ENCODE measurements around the gene CDH13.

CDH13 gene

DNA sequence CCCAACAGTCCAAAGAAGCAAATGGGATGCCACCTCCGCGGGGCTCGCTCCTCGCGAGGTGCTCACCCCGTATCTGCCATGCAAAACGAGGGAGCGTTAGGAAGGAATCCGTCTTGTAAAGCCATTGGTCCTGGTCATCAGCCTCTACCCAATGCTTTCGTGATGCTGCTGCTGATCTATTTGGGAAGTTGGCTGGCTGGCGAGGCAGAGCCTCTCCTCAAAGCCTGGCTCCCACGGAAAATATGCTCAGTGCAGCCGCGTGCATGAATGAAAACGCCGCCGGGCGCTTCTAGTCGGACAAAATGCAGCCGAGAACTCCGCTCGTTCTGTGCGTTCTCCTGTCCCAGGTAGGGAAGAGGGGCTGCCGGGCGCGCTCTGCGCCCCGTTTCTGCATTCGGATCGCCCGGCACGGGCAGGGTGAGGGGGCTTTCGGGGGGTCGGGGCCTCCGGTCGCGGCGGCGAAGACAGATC, at the start of gene CDH13:
Gene CDH13, plus strand, starts transcription at position 179 of the 471 bp plus-strand sequence.
- DNase-seq, result no peak

DNA sequence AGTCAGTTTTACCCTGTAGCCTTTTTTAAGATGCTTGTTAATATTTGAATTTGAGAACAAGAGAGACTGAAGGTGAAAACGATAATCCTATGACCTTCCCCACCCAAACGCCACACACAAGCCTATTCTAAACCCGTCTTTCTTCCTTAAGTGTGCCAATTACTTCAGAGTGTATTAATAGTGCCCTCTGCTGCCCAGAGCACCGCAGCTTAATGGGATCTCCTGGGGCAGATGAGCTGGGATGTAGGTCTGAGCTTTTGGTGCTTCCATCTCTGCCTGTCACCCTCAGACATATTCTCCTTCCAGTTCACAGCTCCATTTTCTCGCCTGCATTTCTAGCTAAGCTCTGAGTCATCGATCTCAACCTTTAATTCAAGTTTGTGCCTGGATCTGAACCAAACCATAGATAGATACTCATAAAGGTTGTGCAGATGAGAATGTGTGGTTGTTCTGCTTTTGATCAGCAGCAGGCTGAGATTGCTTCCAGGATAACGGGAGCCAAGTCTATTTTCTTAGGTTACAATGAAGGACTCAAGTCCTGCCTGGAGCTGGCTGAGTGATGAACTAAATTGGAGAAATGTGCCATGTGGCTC, 46.4 kb upstream of the CDH13 start:
- no peak for DNase-seq

DNA sequence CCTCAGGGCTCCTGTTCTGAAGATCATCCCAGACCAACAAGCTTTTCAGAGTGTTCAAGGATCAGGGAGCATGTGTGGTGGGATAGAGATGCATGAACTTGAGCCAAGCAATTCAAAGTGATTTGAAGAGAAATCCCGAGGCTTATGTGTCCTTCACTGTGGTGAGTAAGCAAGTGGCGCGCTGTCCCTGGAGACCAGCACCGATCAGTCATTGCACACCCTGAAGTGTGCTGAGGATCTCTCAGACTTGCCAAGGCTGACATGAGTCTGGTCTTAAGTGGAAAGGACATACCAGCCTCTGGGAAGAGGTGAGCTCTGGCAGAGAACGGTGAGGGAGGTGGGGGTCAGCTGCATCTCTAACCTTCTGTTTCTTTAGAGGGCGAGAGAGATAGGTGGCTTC, 43.8 kb upstream of the CDH13 start:
- DNase-seq, result no peak

GRCh38 chr16:82583422-82583821, 43.3 kb upstream of the CDH13 start:
- no peak for DNase-seq

DNA sequence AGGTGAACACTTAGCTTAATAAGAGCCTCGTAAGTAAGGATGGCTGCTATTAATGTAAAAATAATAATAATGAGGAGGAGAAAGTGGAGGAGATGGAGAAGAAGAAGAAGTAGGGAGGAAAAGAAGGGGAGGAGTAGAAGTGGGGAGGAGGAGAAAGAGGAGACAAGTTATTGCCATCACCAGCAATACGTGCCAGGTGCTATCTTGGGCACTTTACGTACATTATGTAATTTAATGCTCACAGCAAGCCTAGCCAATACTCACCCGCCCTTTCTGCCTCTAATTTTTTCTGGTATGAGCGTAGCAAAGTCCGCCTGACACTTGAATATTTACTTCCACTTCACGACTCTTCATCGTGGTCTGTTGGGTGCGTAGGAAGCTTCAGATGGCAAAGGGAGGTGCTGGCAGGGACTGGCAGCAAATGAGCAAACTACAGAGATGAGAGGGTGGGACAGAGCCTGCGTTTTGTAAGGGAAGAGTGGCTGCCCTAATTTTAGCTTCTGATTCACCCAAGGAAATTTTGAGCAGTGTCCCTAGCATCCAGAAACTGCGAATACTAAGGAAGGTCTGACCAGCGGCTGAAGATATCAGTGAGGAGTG, 42.1 kb upstream of the CDH13 start:
- DNase-seq, result no peak

- DNase-seq, result no peak
Measured at GRCh38 chr16:82585675-82586074, 41.1 kb upstream of the CDH13 start.

- DNase-seq, result no peak
Measured at GRCh38 chr16:82586130-82586529, 40.6 kb upstream of the CDH13 start.

- DNase-seq, result no peak
Measured at GRCh38 chr16:82587289-82587688, 39.5 kb upstream of the CDH13 start.

DNA sequence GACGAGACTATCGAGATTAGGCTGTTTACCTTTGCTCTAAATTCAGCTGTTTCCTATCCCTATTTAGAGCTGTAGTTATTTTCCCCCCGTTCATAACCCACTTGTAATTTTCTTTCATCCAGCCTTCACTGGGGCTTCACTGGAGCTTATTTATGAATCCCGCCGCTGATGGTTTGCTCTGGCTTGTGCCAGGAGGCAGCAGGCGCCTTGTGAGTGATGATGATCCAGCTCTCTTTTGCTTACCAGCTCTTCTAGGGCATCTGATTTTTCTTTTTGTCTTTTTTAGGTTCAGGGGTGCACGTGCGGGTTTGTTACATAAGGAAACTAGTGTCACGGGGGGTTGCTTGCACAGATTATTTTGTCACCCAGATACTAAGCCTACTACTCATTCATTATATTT, 37.4 kb upstream of the CDH13 start:
- no peak for DNase-seq

DNA sequence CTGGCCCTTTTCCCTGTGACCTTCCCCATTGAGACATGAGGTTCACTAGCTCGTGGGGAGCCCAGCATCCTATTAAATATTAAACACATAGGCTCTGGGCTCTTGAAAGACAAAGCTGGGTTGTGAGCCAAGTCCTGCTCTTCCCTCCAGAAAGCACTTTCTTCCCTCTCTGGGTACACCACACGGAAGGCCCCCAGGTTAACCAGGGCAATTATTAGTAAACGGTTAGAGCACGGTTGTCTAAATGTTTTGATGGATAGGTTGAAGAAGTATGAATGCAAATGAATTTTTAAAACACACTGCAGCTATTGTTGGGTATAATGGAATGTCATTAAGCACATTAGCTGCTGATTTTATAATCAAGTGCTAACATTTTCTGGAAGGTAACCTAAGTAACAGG, 32.7 kb upstream of the CDH13 start:
- DNase-seq, result no peak

DNA sequence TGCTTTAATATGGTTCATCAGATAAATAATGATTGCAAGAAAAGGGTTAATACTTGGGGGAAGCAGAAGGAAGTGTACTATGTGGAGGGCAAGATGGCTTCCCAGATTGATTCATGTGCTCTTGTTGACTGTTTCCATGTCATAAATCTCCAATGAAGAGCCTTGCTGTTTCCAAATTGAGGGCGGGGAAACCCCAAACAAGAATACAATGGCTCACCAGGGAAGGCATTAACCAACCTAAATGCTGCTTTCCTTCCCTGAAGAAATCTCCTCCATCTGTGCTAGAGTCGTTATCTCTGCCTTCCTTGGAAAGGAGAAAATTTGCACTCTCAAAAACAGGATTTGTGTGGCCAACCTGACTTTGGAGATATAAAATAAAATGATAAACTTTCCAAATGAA, 28.0 kb upstream of the CDH13 start:
- DNase-seq, result no peak

GRCh38 chr16:82601989-82602640, 24.7 kb upstream of the CDH13 start:
- DNase-seq, result no peak

- DNase-seq, result no peak
Measured at GRCh38 chr16:82603784-82604411, 22.9 kb upstream of the CDH13 start.

DNA sequence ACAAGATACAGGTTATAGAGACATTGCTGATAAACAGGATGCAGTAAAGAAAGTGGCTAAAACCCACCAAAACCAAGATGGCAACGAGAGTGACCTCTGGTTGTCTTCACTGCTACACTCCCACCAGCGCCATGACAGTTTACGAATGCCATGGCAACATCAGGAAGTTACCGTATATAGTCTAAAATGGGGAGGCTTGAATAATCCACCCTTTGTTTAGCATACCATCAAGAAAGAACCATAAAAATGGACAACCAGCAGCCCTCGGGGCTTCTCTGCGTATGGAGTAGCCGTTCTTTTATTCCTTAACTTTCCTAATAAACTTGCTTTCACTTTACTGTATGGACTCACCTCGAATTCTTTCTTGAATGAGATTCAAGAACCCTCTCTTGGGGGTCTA, 21.7 kb upstream of the CDH13 start:
- no peak for DNase-seq

- no peak for DNase-seq
Measured at GRCh38 chr16:82605863-82606620, 20.7 kb upstream of the CDH13 start.

GRCh38 chr16:82609140-82609539, 17.6 kb upstream of the CDH13 start:
- no peak for DNase-seq

- no peak for DNase-seq
Measured at GRCh38 chr16:82612263-82612662, 14.5 kb upstream of the CDH13 start.

DNA sequence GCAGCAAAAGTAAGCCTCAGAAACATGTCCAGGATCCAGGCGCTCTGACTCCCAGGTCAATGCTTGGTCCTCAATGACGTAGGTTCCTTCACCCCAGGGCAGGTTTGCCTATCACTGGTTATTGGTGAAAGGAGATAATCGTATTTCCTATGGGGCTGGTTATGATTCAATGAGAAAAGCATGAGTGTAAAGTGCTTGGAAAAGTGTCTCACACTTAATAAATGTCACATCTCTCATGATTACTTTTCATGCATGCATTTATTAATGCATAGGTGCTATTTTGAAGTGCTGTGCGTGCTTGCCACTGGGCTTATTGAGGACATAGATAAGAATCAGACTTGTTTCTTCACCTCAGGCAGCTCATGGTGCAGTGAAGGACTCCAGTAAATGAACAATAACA, 10.4 kb upstream of the CDH13 start:
- no peak for DNase-seq

DNA sequence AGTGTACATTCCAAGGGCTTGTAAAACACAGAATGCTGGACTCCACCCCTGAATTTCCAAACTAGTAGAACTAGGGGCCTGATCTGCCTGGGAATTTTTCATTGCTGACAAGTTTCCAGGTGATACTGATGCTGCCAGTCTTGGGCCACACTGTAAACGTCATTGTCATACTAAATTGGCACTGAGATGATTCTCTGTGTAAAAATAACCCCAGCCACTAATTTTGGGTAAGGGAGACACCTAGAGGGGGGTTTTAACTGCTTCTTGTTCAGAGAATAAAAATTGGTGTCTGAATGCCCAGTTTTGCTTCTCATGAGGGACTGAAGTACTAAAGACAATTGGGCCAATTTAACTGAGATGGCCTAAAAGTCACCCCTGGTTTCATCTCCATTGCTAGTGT, 5.0 kb upstream of the CDH13 start:
- DNase-seq, result no peak

DNA sequence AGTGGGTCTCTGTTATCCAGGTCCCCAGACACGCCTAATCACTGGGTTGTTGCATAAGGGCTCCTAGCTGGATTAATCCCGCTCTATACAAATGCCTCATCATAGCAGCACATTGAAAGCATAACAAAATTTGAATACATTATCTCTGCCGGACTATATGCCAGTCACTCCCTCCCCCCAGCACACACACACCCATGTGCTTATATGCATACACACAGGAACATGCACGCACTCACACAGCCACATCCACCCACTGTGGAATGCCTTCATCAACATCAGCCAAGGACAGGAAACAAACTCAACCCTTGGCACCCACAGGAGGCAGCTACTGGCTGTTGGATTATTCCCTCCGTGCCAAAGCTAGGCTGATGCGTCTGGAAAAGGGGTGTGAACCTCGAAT, 3.5 kb upstream of the CDH13 start:
- no peak for DNase-seq

GRCh38 chr16:82625066-82625968, 1.5 kb upstream of the CDH13 start:
- no peak for DNase-seq

- DNase-seq, result no peak
Measured at GRCh38 chr16:82628088-82628423, 1.3 kb downstream of the CDH13 start.
